K562 (cell line): ENCODE measurements around the gene ACSS1. TPM values are rescaled to one million over a fixed set of nuclear protein-coding genes. Genes with fewer than 3 reads are reported as not detected.

Source experiments
- HMGXB4 ChIP-seq: sonication (generic); formaldehyde crosslinking; IDR thresholded peaks from 2 replicates; pipeline ENCODE4 v1.8.1; 2023; ENCODE audit warnings: mild to moderate bottlenecking, missing genetic modification reagents
- KLF1 ChIP-seq: fragments of 450-650 bp; IDR thresholded peaks from 2 replicates; pipeline ENCODE4 v1.6.1; 2016; ENCODE audit warnings: missing genetic modification characterization, missing compliant biosample characterization
- POLR2G ChIP-seq: fragments of 200-400 bp; formaldehyde crosslinking; IDR thresholded peaks from 2 replicates; pipeline ENCODE4 v1.6.1; 2017; ENCODE audit warnings: low read depth, mild to moderate bottlenecking, antibody characterized with exemption, low read length, moderate library complexity
- POLR3A ChIP-seq: IDR thresholded peaks from 2 replicates; pipeline ENCODE4 v1.6.1; 2011; ENCODE audit warnings: borderline replicate concordance, mild to moderate bottlenecking, moderate library complexity; ENCODE audit not compliant: insufficient read length, insufficient read depth; ENCODE audit errors: extremely low read depth
- RNF2 ChIP-seq: sonication (generic); IDR thresholded peaks from 2 replicates; pipeline ENCODE4 v1.6.1; 2016
- RUNX1 ChIP-seq: sonication (generic); IDR thresholded peaks from 2 replicates; pipeline ENCODE4 v1.6.1; 2016; ENCODE audit warnings: antibody characterized with exemption, low read depth
- ZKSCAN1 ChIP-seq: fragments of 150-350 bp; IDR thresholded peaks from 2 replicates; pipeline ENCODE4 v1.6.1; 2016; ENCODE audit warnings: low read depth, low read length
- polyA plus RNA-seq, 8 experiments: library from polyadenylated mRNA; depleted of rRNA in 4 of 8; stranded (reverse) in 5 of 8; unstranded in 3 of 8; fragments of >200 nt; fragmentation: Nextera tagmentation in 2 of 8; fragmentation: Illumina TruSeq in 1 of 8; extraction: Ambion mirVana in 2 of 8; extraction: Trizol in 1 of 8; gene quantifications; 2 replicates each; pipeline versions ENCODE4 v1.2.1 to v1.2.3, GENCODE V29; 2011 to 2014; ENCODE audit warnings: inconsistent platforms in 1 of 8, missing spikeins in 1 of 8
- total RNA-seq, 7 experiments: library from RNA; depleted of rRNA in 6 of 7; stranded (reverse); fragments of >200 nt in 6 of 7; fragmentation: Illumina TruSeq in 2 of 7; extraction: Trizol in 2 of 7; gene quantifications; 2 replicates each; pipeline versions ENCODE4 v1.2.1 to v1.2.3, GENCODE V29; 2011 to 2021; ENCODE audit warnings: low replicate concordance in 1 of 7
- TF ChIP-seq, protein P1 (sequence below): fragments of 250-450 bp; sonication (Bioruptor Pico); IDR thresholded peaks from 2 replicates; pipeline ENCODE4 v1.5.0; 2021; ENCODE audit warnings: mild to moderate bottlenecking, borderline replicate concordance

ACSS1 gene
- total and polyA plus RNA-seq, 9 of the 15 experiments (the other 6 are each of a cell fraction or from before 2014, with no cell fraction given): 0.07 to 2.1 (median 0.27) TPM; not detected in 3

GRCh38 chr20:25062841-25063240 lies 4.9 kb upstream of the ACSS1 start (continued):
- no peak for TF ChIP-seq ZKSCAN1
- TF ChIP-seq POLR3A: no peak
- TF ChIP-seq RUNX1: no peak
- TF ChIP-seq, protein P1, sequence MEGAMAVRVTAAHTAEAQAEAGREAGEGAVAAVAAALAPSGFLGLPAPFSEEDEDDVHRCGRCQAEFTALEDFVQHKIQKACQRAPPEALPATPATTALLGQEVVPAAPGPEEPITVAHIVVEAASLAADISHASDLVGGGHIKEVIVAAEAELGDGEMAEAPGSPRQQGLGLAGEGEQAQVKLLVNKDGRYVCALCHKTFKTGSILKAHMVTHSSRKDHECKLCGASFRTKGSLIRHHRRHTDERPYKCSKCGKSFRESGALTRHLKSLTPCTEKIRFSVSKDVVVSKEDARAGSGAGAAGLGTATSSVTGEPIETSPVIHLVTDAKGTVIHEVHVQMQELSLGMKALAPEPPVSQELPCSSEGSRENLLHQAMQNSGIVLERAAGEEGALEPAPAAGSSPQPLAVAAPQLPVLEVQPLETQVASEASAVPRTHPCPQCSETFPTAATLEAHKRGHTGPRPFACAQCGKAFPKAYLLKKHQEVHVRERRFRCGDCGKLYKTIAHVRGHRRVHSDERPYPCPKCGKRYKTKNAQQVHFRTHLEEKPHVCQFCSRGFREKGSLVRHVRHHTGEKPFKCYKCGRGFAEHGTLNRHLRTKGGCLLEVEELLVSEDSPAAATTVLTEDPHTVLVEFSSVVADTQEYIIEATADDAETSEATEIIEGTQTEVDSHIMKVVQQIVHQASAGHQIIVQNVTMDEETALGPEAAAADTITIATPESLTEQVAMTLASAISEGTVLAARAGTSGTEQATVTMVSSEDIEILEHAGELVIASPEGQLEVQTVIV: no peak
- no peak for TF ChIP-seq POLR2G
- no peak for TF ChIP-seq KLF1 (tag)
- no peak for TF ChIP-seq HMGXB4
- TF ChIP-seq RNF2: no peak
